Measurements from ENCODE around the gene IFI30. TPM values are rescaled to one million over a fixed set of nuclear protein-coding genes. Genes with fewer than 3 reads are reported as not detected.
A peak's percentile ranks its signal among the peaks of the same experiment; 100 is the strongest.

IFI30 gene
- total RNA-seq, 1 experiment from 2014 or later: not detected

DNA sequence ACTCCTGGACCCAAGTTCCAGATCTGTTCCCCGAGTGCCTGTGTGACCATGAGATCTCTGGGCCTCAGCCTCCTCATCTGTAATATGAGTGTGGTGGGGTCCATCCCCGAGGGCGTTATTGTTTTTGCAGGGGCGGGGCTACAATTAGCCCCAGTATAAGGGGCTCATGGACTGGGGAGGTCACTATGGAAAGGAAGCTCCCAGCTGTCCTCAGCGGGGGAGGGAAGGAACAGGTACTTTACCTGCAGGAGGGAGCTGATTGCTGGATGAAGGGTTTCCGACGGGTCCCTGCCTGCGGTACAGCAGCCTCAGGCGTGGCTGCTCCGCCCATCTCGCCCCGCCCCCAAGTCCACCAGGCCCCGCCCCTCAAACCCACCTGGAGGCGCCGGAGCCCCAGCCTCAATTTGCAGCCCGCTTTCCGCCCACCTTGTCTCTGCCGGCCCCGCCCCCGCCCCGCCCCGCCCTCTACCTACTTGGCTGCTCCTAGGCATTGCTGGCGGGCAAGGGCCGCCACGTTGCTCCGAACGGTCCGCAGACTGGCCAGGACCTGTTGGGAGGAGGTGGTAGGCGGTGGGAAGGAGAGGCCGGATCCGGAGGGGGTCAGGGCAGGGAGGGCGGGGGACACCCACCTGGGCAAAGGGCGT is 47.1 kb downstream of the IFI30 start:
- ChIA-PET POLR2A (ENCODE audit: low non-redundant PET) (no interaction called here), CTCF (no interaction called here)
- intact Hi-C loops (cut with micrococcal nuclease; ENCODE audit: unreplicated experiment): no loop called here
- no peak overlapping the region for H3K27ac ChIP-seq (ENCODE audit: low read depth, low read length, poor library complexity, severe bottlenecking)
- no peak for TF ChIP-seq EZH2 (IDR thresholded peaks at IDR 0.05; ENCODE audit: borderline replicate concordance, low read depth, low read length, poor library complexity, severe bottlenecking)
- TF ChIP-seq, protein P1, sequence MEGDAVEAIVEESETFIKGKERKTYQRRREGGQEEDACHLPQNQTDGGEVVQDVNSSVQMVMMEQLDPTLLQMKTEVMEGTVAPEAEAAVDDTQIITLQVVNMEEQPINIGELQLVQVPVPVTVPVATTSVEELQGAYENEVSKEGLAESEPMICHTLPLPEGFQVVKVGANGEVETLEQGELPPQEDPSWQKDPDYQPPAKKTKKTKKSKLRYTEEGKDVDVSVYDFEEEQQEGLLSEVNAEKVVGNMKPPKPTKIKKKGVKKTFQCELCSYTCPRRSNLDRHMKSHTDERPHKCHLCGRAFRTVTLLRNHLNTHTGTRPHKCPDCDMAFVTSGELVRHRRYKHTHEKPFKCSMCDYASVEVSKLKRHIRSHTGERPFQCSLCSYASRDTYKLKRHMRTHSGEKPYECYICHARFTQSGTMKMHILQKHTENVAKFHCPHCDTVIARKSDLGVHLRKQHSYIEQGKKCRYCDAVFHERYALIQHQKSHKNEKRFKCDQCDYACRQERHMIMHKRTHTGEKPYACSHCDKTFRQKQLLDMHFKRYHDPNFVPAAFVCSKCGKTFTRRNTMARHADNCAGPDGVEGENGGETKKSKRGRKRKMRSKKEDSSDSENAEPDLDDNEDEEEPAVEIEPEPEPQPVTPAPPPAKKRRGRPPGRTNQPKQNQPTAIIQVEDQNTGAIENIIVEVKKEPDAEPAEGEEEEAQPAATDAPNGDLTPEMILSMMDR (conservative IDR thresholded peaks at IDR 0.05; ENCODE audit: low read depth, low read length): no peak
- H3K4me3 ChIP-seq (ENCODE audit: low read depth, low read length, poor library complexity, severe bottlenecking): no peak overlapping the region
- H3K9me3 ChIP-seq (ENCODE audit: low read depth, low read length, poor library complexity, severe bottlenecking): no peaks in the 10 kb centered on the region
- H3K4me1 ChIP-seq (ENCODE audit: insufficient read depth, low read length, poor library complexity, severe bottlenecking): peaks cover 2% of the 10 kb centered on the region
- DNase-seq (ENCODE audit: low spot score): no peak
- BruUV-seq (replicated peaks): no TSS peak
- peaks cover 22% of the 10 kb centered on the region for H3K27me3 ChIP-seq (replicated peaks; ENCODE audit: insufficient read depth, low read depth, low read length, poor library complexity)
- no peaks in the 10 kb centered on the region for H3K36me3 ChIP-seq (ENCODE audit: insufficient read depth, low read length, poor library complexity, severe bottlenecking)

DNA sequence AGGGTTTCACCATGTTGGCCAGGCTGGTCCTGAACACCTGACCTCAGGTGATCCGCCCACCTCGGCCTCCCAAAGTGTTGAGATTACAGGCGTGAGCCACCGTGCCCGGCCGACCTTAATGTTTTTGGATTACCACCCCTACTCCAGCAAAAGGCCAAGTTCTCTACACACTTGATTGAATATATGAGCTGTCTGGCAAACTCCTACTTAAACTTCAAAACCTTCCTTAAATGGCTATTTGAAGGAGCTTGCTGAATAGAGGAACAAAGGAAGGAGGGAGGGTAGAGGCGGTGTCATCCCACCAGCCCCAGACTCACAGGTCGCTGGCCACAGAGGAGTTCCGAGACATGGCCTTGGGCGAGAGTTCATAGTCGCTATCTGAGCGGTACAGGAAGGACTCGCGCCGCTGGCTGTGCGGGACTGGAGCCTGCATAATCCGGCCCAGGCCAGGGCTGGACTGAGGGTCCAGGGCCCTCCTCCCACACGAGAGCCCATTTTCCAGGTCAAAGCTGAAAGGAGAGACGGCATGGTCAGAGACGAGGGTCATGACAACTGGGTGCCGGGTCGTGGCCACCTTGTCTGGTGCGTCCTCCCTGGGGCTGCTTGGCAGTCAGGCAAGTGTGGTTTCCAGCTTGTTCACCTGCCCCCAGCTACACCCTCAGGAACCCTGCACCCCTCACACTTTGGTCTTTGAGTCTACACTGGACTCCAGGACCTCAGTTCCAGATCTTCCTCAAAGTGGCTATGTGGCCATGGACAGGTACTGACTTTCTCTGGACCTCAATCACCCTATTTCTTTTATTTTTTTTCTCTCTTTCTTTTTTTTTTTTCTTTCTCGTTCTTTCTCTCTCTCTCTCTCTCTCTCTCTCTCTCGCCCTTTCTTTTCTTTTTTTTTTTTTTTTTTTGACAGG is 48.5 kb downstream of the IFI30 start:
- CTCF ChIA-PET: no interaction called here
- intact Hi-C loops (cut with micrococcal nuclease; ENCODE audit: unreplicated experiment): no loop called here
- DNase-seq (ENCODE audit: low spot score): no peak
- Histone ChIP-seq H3K4me3 (ENCODE audit: low read depth, low read length, poor library complexity, severe bottlenecking) (no peak overlapping the region), H3K4me1 (ENCODE audit: insufficient read depth, low read length, poor library complexity, severe bottlenecking) (peaks cover 6% of the 10 kb centered on the region), H3K36me3 (ENCODE audit: insufficient read depth, low read length, poor library complexity, severe bottlenecking) (no peaks in the 10 kb centered on the region), H3K27me3 (replicated peaks; ENCODE audit: insufficient read depth, low read depth, low read length, poor library complexity) (peaks cover 35% of the 10 kb centered on the region), H3K9me3 (ENCODE audit: low read depth, low read length, poor library complexity, severe bottlenecking) (no peaks in the 10 kb centered on the region), H3K27ac (ENCODE audit: low read depth, low read length, poor library complexity, severe bottlenecking) (no peak overlapping the region)
- POLR2A ChIA-PET (ENCODE audit: low non-redundant PET): interaction anchor here (0.7 kb wide), 1 partner anchor 62 kb away, joined by 7 read pairs; no protein-coding TSS in a partner anchor
- no peak for TF ChIP-seq EZH2 (IDR thresholded peaks at IDR 0.05; ENCODE audit: borderline replicate concordance, low read depth, low read length, poor library complexity, severe bottlenecking)
- TF ChIP-seq, protein P1 (conservative IDR thresholded peaks at IDR 0.05; ENCODE audit: low read depth, low read length): no peak
- BruUV-seq (replicated peaks): no TSS peak

DNA sequence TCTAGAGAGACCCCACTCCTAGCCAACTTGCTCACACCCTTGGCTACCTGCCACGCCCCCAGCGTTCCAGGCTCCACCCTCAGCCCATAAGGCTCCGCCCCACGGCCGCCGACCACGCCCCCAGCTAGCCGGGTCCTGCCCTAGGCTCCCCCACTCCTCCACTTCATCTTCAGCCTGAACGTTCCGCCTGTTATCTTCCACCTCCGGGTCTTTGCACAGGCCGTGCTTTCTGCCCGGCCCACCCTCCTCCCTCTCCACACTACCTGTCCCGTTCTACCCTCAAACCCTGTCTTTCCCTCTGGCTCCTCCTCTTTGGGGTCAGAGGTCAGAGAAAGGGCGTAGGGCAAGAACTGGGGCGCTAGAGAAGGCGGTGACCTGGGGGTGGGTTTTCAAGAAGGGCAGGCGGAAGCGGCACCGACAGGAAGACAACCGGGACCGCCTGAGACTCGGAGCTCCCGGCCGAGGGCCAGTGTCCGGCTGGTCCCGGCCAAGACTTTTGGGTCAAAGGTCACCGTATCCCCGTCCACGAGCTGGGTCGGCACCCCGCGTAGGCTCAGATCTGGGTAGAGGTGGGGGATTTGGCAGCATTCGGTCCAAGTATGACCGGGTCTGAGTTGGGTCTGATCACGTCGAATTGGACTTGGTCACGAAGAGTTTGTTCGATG is 50.4 kb downstream of the IFI30 start:
- Histone ChIP-seq H3K4me3 (ENCODE audit: low read depth, low read length, poor library complexity, severe bottlenecking) (peak overlapping the region; percentile 34), H3K4me1 (ENCODE audit: insufficient read depth, low read length, poor library complexity, severe bottlenecking) (peaks cover 6% of the 10 kb centered on the region), H3K9me3 (ENCODE audit: low read depth, low read length, poor library complexity, severe bottlenecking) (no peaks in the 10 kb centered on the region), H3K27me3 (replicated peaks; ENCODE audit: insufficient read depth, low read depth, low read length, poor library complexity) (peaks cover 35% of the 10 kb centered on the region), H3K36me3 (ENCODE audit: insufficient read depth, low read length, poor library complexity, severe bottlenecking) (no peaks in the 10 kb centered on the region), H3K27ac (ENCODE audit: low read depth, low read length, poor library complexity, severe bottlenecking) (no peak overlapping the region)
- ChIA-PET POLR2A (ENCODE audit: low non-redundant PET) (interaction anchor here (1.2 kb wide), 1 partner anchor 58 kb away, joined by 5 read pairs; the partner anchor contains the start of gene JUND), CTCF (interaction anchor here (0.5 to 1.9 kb wide), 6 partner anchors 14 to 111 kb away, joined by 3 to 8 read pairs (median 4); no protein-coding TSS in a partner anchor)
- intact Hi-C loops (cut with micrococcal nuclease; ENCODE audit: unreplicated experiment): no loop called here
- TF ChIP-seq, protein P1 (conservative IDR thresholded peaks at IDR 0.05; ENCODE audit: low read depth, low read length): no peak
- TF ChIP-seq EZH2 (IDR thresholded peaks at IDR 0.05; ENCODE audit: borderline replicate concordance, low read depth, low read length, poor library complexity, severe bottlenecking): no peak
- BruUV-seq (replicated peaks): no TSS peak
- DNase-seq (ENCODE audit: low spot score): peak; percentile 58
